Measurements from ENCODE around the gene CCDC137. TPM values are rescaled to one million over a fixed set of nuclear protein-coding genes. Genes with fewer than 3 reads are reported as not detected.
A peak's percentile ranks its signal among the peaks of the same experiment; 100 is the strongest.

The CCDC137 gene
- total RNA-seq, 1 donor = 8.3 TPM

DNA sequence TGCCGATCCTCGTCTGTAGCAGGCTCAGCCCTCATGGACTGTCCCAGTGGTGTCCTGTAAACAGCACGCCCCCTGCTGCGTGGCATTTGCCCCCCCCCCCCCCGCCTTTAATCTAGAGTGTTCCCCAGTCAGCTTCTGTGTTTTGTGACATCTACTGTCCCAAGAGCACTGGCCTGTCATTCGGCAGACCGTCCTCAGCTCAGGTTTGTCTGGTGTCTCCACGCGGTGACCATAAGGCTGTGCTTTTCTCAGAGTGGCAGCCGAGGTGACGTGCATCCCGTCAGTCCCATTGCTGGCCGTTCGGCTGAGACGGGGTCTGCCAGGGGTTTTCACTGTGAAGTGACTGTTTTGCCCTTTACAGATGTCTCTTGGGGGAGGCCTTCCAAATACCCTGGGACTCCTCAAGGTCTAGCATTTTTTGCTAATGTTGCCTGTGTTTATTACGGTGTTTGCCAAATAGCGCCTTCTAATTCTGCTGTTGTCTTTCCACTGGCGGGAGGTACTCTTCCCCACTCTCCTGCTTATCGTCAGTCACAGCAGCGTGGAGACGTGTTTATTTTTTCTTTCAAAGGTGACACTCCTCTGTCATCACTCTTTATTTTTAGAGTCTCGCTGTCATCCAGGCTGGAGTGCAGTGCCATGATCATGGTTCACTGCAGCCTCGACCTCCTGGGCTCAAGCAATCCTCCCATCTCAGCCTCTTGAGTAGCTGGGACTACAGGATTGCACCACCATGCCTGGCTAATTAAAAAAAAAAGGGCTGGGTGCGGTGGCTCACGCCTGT, 30.9 kb downstream of the CCDC137 start:
- no peak for DNase-seq (ENCODE audit: low read depth in 2 of 3, low spot score in 2 of 3)

DNA sequence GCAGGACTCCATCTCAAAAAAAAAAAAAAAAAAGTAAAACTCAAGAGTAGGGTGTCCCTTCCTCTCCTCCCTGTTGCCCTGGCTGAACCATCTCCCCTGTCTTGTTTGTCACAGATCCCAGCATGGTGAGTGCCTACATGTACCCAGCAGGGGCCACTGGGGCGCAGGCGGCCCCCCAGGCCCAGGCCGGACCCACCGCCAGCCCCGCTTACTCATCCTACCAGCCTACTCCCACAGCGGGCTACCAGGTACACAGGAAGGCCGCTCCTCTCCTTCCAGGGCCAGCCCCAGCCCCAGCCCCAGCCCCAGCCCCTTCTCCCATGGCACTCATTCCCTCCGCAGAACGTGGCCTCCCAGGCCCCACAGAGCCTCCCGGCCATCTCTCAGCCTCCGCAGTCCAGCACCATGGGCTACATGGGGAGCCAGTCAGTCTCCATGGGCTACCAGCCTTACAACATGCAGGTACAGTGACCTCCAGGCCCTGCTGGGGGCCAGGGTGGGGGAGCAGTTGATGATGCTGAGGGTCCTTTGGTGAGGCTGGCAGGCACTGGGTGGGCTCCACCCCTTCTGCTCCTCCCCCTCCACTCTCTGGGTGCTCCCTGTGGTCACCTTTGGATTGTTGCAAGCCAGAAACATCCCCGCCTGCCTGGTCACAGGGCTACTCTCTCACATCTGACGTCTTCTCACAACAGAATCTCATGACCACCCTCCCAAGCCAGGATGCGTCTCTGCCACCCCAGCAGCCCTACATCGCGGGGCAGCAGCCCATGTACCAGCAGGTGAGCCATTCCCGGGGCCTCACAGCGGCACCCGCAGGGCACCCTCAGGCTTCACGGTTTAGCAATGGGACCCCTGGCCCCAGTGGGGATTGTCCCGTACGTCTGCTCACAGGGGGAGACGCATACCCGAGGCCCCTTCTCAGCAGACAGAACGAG, 34.1 kb downstream of the CCDC137 start:
- no peak for DNase-seq (ENCODE audit: low read depth in 2 of 3, low spot score in 2 of 3)

DNA sequence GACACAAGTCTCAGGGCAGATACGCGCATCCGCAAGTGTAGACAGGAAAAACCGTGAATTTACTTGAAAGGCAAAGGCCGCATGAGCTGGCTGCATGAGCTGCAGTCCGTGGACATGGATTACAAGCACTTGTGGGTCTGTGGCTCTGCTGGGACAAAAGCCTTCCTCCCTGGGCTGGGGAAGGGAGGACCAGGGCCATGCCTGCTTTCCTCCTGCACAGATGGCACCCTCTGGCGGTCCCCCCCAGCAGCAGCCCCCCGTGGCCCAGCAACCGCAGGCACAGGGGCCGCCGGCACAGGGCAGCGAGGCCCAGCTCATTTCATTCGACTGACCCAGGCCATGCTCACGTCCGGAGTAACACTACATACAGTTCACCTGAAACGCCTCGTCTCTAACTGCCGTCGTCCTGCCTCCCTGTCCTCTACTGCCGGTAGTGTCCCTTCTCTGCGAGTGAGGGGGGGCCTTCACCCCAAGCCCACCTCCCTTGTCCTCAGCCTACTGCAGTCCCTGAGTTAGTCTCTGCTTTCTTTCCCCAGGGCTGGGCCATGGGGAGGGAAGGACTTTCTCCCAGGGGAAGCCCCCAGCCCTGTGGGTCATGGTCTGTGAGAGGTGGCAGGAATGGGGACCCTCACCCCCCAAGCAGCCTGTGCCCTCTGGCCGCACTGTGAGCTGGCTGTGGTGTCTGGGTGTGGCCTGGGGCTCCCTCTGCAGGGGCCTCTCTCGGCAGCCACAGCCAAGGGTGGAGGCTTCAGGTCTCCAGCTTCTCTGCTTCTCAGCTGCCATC, 34.9 kb downstream of the CCDC137 start:
- DNase-seq (ENCODE audit: low read depth in 2 of 3, low spot score in 2 of 3) = no peak

DNA sequence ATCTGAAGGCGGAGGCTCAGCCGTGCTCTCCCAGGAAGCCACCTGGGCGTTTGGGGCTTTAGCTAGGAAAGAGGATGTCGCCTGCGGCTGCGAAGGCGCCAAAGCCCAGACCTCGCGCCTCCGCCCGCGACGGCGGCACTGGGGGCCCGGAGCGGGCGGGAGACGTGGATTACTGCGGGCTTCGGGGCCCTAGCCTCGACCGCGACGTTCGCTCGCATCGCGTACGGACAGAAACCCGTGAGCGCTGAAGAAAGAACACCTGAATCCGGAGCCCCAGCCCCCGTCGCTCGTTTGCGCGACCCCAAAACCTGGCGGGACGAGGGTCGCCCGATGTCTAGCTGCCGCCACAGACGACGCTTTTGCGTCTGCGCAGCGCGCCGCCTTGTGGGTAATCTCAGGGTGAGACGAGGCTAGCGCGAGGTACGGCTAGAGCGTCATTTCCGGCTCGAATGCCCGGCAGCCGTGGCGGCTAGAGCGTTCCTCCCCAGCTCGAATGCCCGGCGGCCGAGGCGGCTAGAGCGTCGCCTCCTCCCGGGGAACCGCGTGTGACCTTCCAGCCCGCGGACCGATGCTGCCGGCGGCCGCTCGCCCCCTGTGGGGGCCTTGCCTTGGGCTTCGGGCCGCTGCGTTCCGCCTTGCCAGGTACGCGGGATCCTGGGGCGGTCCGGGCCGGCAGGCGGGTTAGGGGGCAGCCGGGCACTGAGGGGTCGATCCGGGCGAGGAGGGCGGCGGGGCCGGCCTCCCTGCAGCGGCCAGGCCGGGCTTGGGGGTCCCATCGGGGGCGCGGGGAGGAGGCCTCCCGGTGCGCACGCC, 36.6 kb downstream of the CCDC137 start, which contains the start of gene MRPL12:
MRPL12 (plus strand) TSS at position 434 of the 813 bp plus-strand sequence; CDS start at position 569, 135 bp downstream.
- peak; percentile 74 to 93 (median 90) for DNase-seq (ENCODE audit: low read depth in 2 of 3, low spot score in 2 of 3)

DNA sequence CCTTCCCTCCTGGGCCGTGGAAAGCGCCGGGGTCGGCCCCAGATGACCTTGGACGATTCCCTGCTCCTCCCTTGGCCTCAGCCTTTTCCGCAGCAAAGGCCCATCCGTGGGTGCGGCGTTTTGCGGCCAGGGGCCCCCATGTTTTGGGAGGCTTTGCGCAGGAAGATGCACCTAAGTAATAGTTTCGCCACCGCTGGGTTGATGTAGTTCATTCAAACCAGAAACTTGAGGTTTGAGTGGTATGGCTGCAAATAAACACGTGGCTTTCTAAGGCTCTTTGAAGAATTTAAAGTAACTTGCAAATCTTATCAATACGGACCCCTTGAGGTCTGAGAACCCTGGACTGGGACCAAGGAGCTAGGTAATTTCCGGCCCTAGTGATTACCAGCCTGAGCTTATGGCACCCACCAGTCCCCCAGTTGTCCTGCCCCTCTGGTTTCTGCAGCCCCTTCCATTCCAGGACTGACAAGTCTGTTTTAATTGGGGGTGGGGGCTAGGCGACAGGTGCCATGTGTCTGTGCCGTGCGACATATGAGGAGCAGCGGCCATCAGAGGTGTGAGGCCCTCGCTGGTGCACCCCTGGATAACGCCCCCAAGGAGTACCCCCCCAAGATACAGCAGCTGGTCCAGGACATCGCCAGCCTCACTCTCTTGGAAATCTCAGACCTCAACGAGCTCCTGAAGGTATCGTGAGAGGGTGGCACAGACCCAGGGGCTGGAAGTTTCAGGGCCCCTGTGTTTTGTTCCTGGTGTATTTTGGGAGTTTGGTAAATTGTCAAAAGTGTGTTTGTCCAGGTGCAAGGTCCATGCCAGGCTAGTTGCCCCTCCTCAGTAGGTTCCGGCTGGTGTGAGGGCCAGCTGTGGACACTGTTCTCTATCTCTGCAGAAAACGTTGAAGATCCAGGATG, 37.5 kb downstream of the CCDC137 start:
- no peak for DNase-seq (ENCODE audit: low read depth in 2 of 3, low spot score in 2 of 3)

DNA sequence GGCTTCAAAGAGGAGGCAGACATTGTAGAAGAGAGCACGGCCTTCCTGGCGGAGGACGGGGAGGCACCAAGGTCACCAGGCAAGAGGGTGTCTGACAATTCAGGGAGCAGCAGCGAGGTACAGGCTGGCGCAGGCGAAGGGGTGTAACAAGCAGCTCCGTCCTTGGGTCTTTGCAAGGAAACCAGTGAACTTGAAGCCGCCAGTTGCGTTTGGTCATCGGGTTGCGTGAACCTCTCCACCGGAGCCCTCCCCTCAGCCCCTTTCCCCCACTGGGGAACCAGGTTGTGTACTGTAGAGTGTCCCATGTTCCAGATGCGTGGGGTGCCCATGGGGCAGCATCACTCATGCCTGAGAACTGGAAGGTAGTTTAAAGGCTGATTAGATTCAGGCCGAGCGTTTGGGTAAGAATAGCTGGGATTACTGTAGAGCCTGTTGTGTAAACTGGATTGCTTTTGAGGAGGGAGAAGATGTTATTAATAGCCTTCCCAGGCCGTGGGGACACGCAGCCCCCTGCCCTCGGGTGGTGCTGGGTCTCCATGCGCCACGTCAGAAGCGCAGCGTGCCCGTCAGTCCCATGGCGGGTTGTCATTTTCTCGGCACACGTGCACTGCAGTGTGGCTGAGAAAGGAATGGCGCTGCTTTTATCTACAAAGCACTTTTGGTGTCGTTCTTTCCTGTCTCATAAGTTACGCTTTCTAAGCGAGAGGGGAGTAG, 39.1 kb downstream of the CCDC137 start:
- DNase-seq (ENCODE audit: low read depth in 2 of 3, low spot score in 2 of 3) = no peak

DNA sequence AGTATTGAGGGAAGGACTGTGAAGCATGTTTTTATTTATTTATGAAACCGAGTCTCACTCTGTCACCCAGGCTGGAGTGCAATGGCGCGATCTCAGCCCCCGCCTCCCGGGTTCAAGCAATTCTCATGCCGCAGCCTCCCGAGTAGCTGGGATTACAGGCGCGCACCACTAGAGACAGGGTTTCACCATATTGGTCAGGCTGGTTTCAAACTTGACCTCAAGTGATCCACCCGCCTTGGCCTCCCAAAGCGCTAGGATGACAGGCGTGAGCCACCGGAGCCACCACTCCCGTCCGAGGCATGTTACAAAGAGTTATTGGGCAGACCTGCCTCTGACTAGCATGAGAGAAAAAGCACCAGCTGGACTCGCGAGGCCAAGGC, 39.7 kb downstream of the CCDC137 start:
- no peak for DNase-seq (ENCODE audit: low read depth in 2 of 3, low spot score in 2 of 3)

DNA sequence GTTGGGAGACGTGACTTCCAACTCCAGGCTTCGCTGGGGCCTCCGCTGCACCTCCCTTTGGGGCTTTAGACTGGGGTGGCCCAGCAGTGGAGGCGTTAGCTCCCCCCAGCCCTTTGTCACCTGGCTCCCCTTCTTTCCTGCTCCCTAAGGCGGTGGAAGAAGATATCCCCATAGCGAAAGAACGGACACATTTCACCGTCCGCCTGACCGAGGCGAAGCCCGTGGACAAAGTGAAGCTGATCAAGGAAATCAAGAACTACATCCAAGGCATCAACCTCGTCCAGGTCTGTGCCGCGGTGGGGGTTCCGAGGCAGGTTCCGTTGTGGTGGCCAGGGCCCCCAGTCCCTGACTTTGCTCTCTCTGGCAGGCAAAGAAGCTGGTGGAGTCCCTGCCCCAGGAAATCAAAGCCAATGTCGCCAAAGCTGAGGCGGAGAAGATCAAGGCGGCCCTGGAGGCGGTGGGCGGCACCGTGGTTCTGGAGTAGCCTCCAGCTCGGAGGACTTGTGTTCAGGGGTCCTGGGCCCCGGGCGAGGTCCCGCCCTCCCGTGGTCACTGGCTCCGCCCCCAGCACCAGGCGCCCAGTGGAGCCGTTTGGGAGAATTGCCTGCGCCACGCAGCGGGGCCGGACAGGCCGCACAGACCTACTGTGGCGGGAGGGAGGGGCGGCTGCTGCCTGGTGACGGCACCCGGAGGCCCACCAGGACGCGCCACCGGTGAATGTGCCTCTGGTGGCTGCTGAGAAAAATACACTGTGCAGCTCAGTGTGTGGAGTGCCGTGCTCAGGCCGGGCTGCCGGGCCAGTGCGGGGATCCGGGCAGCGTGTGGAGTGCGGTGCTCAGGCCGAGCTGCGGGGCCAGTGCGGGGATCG, 40.5 kb downstream of the CCDC137 start:
- no peak for DNase-seq (ENCODE audit: low read depth in 2 of 3, low spot score in 2 of 3)

DNA sequence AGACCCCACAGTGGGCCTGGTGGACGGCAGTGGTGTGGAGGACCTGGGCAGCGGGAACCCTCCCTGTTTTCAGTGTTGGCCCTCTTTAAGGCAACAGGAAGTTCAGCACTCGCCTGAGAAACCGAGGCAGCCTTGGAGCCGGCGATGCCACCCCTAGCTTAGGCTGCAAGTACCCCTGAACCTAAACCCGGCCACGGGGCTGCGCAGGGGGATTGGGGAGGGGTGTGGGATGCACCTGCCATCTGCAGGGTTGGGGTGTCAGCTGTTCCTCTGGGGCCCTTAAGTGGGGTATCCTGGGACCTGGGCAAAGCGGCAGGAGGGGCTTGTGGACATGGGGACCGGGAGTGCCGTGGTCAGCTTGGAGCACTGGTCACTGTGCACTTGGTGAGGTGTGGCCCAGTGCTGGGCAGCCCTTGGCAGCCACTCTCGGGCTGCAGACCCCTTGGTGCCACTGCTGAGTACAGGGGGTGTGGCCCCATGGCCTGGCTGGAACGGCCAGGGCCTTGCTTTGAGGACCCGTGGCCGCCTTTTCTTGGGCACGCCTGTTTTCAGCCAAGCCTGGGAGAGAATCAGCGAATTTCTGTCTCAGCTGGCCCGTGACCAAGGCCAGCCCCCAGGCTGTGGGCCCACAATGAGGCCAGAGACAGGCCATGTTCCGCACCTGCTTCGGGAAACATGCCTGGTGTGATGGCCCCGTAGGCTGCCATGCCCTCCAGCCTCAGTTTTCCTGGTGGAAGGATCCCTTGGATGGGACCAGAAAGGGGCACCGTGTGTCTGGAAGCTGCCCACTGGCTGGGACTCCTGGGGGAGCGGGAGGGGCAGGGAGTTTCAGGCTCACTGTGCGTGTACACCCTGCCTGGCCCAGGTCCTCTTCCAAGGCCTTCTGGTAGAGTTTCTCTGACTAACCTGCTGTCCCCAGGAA, 41.4 kb downstream of the CCDC137 start:
- no peak for DNase-seq (ENCODE audit: low read depth in 2 of 3, low spot score in 2 of 3)

DNA sequence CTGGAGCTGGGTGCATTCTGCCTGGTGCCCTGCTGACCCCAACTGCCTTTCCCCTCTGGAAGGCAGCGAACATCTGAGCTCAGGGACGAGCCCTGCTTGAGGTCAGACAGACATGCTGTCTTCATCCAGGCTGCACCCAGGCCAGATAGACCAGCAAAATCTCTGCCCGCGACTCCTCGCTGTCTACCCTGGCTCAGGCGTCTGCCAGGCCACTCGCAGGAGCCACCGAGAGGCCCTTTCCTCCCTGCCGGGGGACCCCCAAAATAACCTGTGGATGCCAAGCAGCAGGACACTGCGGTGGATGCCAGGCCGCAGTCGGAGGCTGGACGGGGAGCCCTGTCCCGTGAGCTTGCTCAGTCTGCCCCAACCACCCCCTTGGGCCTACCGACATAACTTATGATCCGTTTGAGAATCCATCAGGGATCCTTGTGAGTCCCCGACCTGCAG, 42.2 kb downstream of the CCDC137 start:
- DNase-seq (ENCODE audit: low read depth in 2 of 3, low spot score in 2 of 3) = no peak

DNA sequence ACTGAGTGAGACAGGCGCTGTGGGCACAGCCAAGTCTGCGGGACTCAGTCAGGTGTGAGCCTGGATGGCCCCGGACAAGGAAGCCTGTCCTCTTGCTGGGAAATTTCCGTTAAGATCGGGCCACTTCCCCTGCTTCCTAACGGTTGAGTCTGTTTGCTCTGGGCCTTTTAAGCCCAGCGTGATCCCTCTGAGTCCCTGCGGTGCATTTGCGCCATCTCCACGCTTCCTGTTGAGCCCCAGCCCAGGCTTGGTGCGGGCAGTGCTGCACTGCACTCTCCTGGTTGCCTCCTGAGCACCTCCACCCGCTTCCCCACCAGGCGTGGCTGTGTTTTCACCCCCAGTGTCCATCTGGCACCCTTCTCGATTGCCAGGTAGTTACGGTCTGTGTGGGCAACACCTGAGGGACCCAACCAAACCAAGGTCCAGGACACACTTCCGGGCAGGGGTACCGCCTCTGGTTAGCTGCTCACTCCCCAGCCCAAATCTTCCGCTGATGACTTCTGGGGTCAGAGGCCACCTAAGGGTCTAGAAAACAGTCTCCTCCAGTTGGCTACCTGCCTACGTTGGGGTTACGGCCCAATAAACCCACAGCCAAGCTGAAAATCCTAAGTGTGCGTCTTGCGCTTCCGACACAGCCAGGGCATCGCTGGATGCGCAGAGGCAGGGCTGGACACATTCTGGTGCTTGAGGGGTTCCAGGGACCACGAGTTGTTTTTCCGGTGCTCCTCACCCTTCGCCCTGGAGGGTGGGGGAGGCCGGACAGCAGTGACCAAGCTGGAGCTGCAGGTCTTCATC, 44.2 kb downstream of the CCDC137 start:
- peak in 1 of 3 donors; percentile 31 for DNase-seq (ENCODE audit: low read depth in 2 of 3, low spot score in 2 of 3)

DNA sequence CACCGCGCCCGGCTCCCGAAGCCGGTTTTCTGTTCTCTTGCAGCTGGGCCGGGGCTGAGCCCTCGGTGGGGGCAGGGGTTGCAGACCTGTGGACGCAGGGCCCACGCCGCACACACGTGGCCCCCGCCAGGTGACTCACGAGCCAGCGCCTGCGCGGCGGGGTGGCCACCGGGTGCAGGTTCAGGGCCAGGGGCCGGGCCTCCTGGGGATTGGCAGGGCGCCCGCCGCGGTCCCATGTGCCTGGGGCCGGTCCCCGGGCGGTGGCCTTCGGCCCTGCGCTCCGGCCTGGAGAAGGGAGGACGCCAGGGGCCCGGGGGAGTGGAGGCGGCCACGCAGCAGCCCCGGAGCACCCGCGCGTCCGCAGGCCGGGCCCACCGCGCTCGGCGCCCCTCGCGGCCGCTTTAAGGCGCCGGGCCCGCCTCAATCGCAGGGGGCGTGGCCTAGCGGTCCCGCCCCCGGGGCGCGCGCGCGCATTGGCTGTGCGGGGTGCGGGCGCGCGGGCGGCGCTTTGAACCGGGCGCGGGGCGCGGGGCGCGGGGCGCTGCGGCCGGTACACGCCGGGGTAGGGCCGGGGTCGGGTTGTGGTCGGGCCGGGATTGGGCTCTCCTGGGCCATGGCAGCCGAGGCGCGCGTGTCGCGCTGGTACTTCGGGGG, 45.4 kb downstream of the CCDC137 start, which contains the start of gene SLC25A10:
SLC25A10 (plus strand) TSS at position 471 of the 654 bp plus-strand sequence; CDS start at position 614, 143 bp downstream.
- DNase-seq (ENCODE audit: low read depth in 2 of 3, low spot score in 2 of 3) = peak; percentile 67 to 81 (median 73)

DNA sequence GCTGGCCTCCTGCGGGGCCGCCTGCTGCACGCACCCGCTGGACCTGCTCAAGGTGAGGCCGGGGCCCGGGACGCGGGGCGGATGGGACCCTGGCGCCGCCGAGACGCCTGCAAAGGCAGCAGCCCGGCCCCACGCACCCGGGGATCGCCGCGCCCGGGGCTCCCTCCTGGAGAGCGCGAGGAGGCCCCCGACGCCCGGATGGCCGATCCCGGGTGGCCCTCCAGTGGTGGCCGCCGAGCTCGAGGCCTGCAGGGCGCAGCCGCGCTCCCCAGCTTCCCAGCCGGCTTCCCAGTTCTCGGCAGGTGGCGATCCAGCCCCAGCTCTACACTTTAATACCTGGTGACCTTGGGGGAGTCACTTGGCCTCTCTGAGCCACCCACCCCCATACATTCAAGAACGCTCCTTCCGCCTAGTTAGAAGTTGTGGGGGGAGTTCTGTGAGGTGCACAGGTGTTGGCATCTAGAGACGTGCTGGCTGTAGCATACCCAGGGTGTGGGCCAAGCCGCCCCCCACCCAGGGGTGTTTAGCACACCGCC, 46.0 kb downstream of the CCDC137 start:
- DNase-seq (ENCODE audit: low read depth in 2 of 3, low spot score in 2 of 3) = no peak

DNA sequence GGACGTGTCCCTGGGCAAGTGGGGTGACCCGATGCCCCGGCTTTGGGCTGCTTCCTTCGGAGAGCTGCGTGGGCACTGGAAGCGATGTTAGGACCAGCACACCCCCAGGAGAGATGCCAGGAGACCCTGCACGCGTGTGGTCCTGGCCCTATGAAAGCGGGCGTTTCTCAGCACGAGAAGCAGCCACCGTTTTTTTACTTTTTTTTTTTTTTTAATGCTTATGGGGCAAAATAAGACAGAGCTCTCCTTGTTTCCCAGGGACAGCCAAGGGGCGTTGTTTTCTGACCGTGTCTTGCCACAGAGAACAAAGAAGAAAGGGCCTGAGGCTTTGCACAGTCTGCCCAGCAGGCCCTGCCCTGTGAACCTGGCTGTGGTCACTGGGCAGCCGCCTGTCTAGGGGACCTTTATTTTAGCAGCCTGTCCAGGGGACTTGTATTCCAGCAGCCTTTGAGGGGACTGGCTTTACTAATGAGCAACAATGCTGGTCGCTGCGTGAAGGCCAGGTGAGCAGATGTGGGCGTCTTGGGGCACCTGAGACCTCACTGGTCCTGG, 46.5 kb downstream of the CCDC137 start:
- DNase-seq (ENCODE audit: low read depth in 2 of 3, low spot score in 2 of 3) = no peak

Data from hematopoietic multipotent progenitor cell (in vitro differentiated cells).